ENCODE data around the gene FANCC. TPM values are rescaled to one million over a fixed set of nuclear protein-coding genes. Genes with fewer than 3 reads are reported as not detected.
A peak's percentile ranks its signal among the peaks of the same experiment; 100 is the strongest.

The FANCC gene
- total RNA-seq, 1 donor, result 15.9 TPM

DNA sequence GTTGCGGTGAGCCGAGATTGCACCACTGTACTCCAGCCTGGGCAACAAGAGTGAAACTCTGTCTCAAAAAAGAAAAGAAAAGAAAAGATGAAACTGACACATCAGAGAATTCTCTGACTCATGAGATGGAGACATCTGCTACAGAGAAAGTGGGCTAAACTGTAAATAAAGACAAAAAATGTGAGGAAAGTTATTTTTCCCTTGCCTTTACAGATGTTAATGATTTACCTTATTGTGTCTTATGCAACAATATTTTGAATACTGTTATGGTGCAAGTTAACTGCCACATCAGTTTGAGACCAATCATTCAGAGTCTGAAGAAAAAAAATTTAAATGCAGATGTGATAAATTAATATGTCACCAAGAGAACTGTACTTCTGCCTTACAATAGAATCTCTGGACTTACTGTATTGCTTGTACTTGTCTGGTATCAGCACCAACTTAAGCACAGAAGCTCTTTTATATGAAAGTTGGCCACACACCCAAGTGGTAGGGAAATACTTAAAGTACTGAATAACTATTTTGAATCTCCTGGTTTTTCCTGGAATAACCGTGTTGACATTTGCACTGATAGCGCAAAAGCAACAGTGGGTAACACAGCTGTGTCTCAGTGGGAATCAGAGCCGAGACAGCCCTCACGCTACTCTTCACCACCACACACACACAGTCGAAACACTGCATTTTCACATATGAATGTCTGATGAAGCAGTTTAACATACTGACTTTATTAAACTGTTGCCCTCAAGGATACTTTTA is 169.9 kb downstream of the FANCC start:
- H3K4me3 ChIP-seq (ENCODE audit: low read depth, low read length), result no peak overlapping the region
- no peak for DNase-seq (ENCODE audit: low read depth)
- TF ChIP-seq, protein P1, sequence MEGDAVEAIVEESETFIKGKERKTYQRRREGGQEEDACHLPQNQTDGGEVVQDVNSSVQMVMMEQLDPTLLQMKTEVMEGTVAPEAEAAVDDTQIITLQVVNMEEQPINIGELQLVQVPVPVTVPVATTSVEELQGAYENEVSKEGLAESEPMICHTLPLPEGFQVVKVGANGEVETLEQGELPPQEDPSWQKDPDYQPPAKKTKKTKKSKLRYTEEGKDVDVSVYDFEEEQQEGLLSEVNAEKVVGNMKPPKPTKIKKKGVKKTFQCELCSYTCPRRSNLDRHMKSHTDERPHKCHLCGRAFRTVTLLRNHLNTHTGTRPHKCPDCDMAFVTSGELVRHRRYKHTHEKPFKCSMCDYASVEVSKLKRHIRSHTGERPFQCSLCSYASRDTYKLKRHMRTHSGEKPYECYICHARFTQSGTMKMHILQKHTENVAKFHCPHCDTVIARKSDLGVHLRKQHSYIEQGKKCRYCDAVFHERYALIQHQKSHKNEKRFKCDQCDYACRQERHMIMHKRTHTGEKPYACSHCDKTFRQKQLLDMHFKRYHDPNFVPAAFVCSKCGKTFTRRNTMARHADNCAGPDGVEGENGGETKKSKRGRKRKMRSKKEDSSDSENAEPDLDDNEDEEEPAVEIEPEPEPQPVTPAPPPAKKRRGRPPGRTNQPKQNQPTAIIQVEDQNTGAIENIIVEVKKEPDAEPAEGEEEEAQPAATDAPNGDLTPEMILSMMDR (IDR thresholded peaks at IDR 0.05; ENCODE audit: insufficient read depth, low read length), result no peak

DNA sequence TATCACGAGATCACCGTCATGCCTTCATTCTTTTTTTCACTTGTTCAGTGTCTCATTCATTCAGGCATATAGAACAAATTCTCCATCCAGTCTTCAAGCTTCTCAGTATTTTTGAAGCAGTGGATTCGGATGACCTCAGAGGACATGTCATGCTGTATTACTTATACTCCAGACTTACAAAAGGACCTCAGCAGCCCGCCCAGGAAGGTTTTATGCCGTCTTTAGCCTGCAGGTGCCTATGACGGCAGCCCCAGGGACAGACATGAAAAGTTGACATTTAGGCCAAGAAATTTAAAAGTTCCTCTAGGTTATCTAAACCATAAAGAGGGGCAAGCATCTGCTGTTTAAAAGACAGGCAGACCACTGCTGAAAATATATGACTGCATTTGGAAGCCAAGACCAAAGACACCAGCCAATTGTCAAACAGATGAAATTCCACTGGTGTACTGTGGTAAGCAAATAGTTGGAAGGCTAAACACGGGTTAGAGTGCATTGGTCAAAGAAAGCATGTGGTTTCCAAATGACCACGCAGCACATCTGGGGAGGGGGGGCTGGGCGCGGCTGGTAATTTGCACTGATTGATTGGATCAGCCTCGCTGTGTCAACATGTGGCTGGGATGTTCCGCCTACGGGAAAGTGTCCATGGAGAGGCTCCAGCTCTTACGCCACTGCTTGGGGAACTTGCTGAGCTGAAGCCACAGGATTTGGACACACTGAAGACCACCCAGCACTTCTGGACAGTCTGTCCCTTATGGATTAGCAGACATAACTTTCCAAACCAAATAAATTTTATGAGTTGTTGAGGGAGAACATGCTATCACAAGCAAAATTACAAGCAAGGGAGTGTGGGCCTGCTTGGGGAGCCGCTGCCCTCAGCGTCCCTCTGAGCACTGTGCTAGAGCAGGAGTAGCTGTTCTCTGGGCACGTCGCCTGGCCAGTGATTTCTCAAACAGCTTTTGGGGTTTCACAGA is 173.6 kb downstream of the FANCC start:
- H3K4me3 ChIP-seq (ENCODE audit: low read depth, low read length), result no peak overlapping the region
- DNase-seq (ENCODE audit: low read depth), result peak; percentile 88
- TF ChIP-seq, protein P1 (IDR thresholded peaks at IDR 0.05; ENCODE audit: insufficient read depth, low read length), result no peak

DNA sequence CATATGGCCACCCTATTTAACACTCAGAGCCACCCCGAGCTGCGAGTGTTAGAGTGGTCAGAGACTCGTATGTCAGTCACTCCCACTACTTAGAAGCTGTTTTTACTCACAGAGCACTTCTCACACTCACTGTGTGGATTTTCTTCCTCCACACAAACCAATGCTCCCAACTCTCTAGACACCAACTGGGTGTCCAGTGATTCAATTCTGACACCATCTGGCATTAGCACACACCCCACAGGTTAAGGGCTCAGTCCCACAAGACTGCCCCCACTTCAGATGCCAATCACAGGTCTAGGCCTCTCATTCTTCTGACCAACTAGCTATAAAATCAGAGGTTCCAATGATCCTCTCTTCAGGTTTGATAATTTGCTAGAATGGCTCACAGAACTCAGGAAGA is 174.8 kb downstream of the FANCC start:
- TF ChIP-seq, protein P1 (IDR thresholded peaks at IDR 0.05; ENCODE audit: insufficient read depth, low read length), result no peak
- H3K4me3 ChIP-seq (ENCODE audit: low read depth, low read length), result no peak overlapping the region
- DNase-seq (ENCODE audit: low read depth), result no peak

DNA sequence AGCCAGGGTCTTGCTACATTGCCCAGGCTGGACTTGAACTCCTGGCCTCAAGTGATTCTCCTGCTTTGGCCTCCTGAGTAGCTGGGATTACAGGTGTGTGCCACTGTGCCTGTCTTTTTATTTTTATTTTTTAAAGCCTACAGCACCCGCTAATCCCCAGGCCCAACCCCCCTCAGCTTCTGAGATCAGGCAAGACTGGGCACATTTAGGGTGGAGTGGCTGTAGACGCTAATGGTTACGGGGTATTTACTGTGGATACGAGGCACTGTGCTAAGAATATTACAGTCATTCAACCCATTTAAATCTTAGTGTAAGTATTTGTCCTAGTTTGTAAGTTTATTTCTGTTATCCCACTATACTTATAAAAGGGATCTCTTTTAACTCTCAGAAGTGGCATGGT is 175.2 kb downstream of the FANCC start:
- TF ChIP-seq, protein P1 (IDR thresholded peaks at IDR 0.05; ENCODE audit: insufficient read depth, low read length), result no peak
- no peak for DNase-seq (ENCODE audit: low read depth)
- H3K4me3 ChIP-seq (ENCODE audit: low read depth, low read length), result no peak overlapping the region

DNA sequence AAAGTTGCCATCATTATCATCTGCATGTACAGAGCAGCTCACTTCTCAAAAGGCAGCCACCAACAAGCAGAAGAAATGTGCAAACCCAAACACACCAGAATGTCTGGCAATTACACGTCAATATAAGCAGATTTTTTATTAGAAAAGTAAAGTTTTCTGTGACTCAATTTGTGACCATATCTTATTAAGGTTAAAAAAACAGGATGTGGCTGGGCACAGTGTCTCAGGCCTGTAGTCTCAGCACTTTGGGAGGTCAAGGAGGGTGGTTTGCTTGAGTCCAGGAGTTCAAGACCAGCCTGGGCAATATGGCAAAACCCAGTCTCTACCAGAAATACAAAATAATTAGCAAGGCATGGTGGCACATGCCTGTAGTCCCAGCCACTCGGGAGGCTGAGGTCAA is 176.7 kb downstream of the FANCC start:
- TF ChIP-seq, protein P1 (IDR thresholded peaks at IDR 0.05; ENCODE audit: insufficient read depth, low read length), result no peak
- no peak for DNase-seq (ENCODE audit: low read depth)
- H3K4me3 ChIP-seq (ENCODE audit: low read depth, low read length), result no peak overlapping the region

DNA sequence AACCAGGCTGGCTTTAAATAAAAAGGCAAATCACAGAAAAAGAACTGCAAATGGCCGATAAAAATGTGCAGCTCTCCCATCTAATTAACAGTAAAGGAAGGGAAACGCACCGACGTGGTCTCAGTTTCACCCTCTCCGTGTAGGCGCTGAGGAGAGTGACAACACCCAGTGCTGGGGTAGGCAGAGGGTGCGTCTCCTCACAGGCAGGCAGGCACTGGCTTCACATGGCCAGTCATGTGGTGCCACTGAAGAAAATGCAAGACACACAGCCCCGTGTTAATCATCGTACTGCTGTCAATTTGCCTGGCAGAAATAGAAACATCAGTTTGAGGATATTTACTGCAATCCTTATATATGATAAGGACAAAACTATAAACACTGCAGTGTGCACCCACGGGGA is 178.4 kb downstream of the FANCC start:
- no peak overlapping the region for H3K4me3 ChIP-seq (ENCODE audit: low read depth, low read length)
- no peak for DNase-seq (ENCODE audit: low read depth)
- TF ChIP-seq, protein P1 (IDR thresholded peaks at IDR 0.05; ENCODE audit: insufficient read depth, low read length), result no peak
